ENCODE data around the gene MUC20.
"Not testable (repeated sequence)": the region's sequence is repeated elsewhere in the genome, so short reads cannot be mapped to it uniquely, and the experiment has no call there.

The MUC20 gene

DNA sequence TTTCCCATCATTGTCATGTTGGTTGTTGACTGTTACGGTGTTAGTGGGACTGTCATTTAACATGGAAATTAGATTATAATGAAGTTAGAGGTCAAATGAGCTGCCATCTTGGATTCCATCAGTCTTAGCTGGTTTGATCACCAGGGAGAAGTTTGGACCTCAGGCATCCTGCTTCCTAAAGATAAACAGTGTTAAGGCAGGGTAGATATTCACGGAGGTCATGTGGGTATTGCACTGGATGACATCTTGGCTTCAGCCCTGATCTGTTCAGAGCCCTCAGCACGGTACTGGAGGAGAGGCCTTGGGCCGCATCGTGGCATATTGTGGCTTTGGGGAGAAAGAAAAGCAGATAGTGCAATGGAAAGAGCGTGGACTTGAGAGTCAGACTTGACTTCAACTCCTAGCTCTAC lies 11.1 kb upstream of the MUC20 start:
- no peak overlapping the region for H3K27ac ChIP-seq
- TF ChIP-seq CTCF (IDR thresholded peaks at IDR 0.05) (no peak), ZFX (IDR thresholded peaks at IDR 0.05; ENCODE audit: borderline replicate concordance) (no peak)

DNA sequence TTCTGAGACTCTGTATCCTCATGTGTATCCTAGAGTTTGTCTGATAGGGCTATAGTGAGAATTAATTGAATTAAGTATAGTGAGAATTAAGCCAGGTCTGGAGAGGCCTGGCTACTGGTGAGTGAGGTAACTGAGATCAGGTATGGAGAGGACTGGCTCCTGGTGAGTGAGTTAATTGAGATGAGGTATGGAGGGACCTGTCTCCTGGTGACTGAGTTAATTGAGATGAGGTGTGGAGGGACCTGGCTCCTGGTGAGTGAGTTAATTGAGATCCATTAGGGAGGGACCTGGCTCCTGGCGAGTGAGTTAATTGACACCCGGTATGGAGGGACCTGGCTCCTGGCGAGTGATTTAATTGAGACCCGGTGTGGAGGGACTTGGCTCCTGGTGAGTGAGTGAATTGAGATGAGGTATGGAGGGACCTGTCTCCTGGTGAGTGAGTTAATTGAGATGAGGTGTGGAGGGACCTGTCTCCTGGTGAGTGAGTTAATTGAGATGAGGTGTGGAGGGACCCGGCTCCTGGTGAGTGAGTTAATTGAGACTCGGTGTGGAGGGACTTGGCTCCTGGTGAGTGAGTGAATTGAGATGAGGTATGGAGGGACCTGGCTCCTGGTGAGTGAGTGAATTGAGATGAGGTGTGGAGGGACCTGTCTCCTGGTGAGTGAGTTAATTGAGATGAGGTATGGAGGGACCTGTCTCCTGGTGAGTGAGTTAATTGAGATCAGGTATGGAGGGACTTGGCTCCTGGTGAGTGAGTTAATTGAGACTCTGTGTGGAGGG lies 10.5 kb upstream of the MUC20 start:
- H3K27ac ChIP-seq = not testable (repeated sequence)

- not testable (repeated sequence) for H3K27ac ChIP-seq
Observed at GRCh38 chr3:195711091-195711812, 9.5 kb upstream of the MUC20 start.

GRCh38 chr3:195711813-195712534 lies 8.8 kb upstream of the MUC20 start:
- no peak for TF ChIP-seq CTCF (IDR thresholded peaks at IDR 0.05)
- no peak for TF ChIP-seq ZFX (IDR thresholded peaks at IDR 0.05; ENCODE audit: borderline replicate concordance)
- H3K27ac ChIP-seq = no peak overlapping the region

GRCh38 chr3:195712535-195712910 lies 8.3 kb upstream of the MUC20 start:
- not testable (repeated sequence) for H3K27ac ChIP-seq

DNA sequence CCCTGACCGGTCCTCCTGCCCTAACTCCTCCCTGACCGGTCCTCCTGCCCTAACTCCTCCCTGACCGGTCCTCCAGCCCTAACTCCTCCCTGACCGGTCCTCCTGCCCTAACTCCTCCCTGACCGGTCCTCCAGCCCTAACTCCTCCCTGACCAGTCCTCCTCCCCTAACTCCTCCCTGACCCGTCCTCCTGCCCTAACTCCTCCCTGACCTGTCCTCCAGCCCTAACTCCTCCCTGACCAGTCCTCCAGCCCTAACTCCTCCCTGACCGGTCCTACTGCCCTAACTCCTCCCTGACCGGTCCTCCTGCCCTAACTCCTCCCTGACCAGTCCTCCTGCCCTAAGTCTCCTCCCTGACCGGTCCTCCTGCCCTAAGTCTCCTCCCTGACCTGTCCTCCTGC lies 7.6 kb upstream of the MUC20 start:
- not testable (repeated sequence) for H3K27ac ChIP-seq

DNA sequence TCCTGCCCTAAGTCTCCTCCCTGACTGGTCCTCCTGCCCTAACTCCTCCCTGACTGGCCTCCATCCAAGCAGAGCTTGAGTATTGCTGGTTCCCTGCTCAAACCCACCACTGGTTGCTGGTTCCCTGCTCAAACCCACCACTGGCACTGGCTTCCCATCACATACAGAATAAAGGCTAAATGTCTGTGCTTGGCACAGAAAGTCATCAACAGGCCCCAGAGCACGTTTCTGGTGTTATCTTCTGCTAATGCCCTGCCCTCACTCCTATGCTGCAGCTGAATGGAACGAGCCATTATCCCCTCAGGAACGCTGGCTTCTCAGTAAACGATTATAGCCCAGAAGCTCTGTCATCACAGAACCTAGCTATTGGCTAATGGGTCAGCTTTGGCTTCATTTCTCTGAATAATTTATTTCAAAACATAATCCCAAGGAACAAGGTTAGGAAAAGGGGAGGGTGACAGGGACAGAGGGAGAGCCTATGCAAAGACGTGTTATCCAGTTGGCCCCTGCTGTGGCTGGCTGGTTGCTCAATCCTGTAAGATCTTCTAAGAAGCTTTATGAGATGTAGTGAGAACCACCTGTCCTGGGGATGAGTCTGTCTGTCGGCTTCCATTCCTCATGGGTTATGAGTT lies 6.3 kb upstream of the MUC20 start:
- TF ChIP-seq CTCF (IDR thresholded peaks at IDR 0.05) = no peak
- TF ChIP-seq ZFX (IDR thresholded peaks at IDR 0.05; ENCODE audit: borderline replicate concordance) = no peak
- no peak overlapping the region for H3K27ac ChIP-seq

GRCh38 chr3:195715134-195715533 lies 5.6 kb upstream of the MUC20 start:
- H3K27ac ChIP-seq = no peak overlapping the region
- TF ChIP-seq CTCF (IDR thresholded peaks at IDR 0.05) = no peak
- no peak for TF ChIP-seq ZFX (IDR thresholded peaks at IDR 0.05; ENCODE audit: borderline replicate concordance)

- no peak overlapping the region for H3K27ac ChIP-seq
- TF ChIP-seq CTCF (IDR thresholded peaks at IDR 0.05) (no peak), ZFX (IDR thresholded peaks at IDR 0.05; ENCODE audit: borderline replicate concordance) (no peak)
Observed at GRCh38 chr3:195715583-195716266, 5.1 kb upstream of the MUC20 start.
